ENCODE data around the gene ETV4. TPM values are rescaled to one million over a fixed set of nuclear protein-coding genes. Genes with fewer than 3 reads are reported as not detected.

ETV4 gene
- total and polyA plus RNA-seq, 2 of the 13 experiments (the other 11 are each of a cell fraction or from before 2014, with no cell fraction given), result 128 to 330 TPM

- TF ChIP-seq, protein P1, sequence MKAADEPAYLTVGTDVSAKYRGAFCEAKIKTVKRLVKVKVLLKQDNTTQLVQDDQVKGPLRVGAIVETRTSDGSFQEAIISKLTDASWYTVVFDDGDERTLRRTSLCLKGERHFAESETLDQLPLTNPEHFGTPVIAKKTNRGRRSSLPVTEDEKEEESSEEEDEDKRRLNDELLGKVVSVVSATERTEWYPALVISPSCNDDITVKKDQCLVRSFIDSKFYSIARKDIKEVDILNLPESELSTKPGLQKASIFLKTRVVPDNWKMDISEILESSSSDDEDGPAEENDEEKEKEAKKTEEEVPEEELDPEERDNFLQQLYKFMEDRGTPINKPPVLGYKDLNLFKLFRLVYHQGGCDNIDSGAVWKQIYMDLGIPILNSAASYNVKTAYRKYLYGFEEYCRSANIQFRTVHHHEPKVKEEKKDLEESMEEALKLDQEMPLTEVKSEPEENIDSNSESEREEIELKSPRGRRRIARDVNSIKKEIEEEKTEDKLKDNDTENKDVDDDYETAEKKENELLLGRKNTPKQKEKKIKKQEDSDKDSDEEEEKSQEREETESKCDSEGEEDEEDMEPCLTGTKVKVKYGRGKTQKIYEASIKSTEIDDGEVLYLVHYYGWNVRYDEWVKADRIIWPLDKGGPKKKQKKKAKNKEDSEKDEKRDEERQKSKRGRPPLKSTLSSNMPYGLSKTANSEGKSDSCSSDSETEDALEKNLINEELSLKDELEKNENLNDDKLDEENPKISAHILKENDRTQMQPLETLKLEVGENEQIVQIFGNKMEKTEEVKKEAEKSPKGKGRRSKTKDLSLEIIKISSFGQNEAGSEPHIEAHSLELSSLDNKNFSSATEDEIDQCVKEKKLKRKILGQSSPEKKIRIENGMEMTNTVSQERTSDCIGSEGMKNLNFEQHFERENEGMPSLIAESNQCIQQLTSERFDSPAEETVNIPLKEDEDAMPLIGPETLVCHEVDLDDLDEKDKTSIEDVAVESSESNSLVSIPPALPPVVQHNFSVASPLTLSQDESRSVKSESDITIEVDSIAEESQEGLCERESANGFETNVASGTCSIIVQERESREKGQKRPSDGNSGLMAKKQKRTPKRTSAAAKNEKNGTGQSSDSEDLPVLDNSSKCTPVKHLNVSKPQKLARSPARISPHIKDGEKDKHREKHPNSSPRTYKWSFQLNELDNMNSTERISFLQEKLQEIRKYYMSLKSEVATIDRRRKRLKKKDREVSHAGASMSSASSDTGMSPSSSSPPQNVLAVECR (CRISPR knock-in tag; IDR thresholded peaks at IDR 0.05; ENCODE audit: borderline replicate concordance), result peak; percentile 30; the same call in 1 of the 2 replicates
- TF ChIP-seq SIN3B (IDR thresholded peaks at IDR 0.05; ENCODE audit: low read length) (no peak), SRF (IDR thresholded peaks at IDR 0.05; ENCODE audit: low read depth, low read length) (no peak), ZBTB26 (CRISPR knock-in tag; IDR thresholded peaks at IDR 0.05; ENCODE audit: borderline replicate concordance) (no peak), NAIF1 (CRISPR knock-in tag; IDR thresholded peaks at IDR 0.05; ENCODE audit: borderline replicate concordance) (no peak), ZMAT3 (CRISPR knock-in tag; conservative IDR thresholded peaks at IDR 0.05) (no peak), ZNF143 (CRISPR knock-in tag; IDR thresholded peaks at IDR 0.05) (no peak; the same call in none of the 2 replicates), ELF4 (CRISPR knock-in tag; IDR thresholded peaks at IDR 0.05; ENCODE audit: borderline replicate concordance) (no peak), ZNF674 (CRISPR knock-in tag; IDR thresholded peaks at IDR 0.05; ENCODE audit: low read depth) (no peak), ELF3 (CRISPR knock-in tag; IDR thresholded peaks at IDR 0.05) (peak; percentile 87), ZNF530 (CRISPR knock-in tag; IDR thresholded peaks at IDR 0.05; ENCODE audit: low read depth) (no peak), ZNF431 (CRISPR knock-in tag; IDR thresholded peaks at IDR 0.05; ENCODE audit: borderline replicate concordance, low read depth) (no peak), ZNF703 (CRISPR knock-in tag; IDR thresholded peaks at IDR 0.05; ENCODE audit: borderline replicate concordance) (no peak; the same call in 1 of the 2 replicates), RXRB (CRISPR knock-in tag; IDR thresholded peaks at IDR 0.05; ENCODE audit: borderline replicate concordance) (peak; percentile 29), ZNF616 (CRISPR knock-in tag; IDR thresholded peaks at IDR 0.05; ENCODE audit: low read depth) (no peak), RARA (CRISPR knock-in tag; IDR thresholded peaks at IDR 0.05) (peak; percentile 66)
- TF ChIP-seq, protein P2, sequence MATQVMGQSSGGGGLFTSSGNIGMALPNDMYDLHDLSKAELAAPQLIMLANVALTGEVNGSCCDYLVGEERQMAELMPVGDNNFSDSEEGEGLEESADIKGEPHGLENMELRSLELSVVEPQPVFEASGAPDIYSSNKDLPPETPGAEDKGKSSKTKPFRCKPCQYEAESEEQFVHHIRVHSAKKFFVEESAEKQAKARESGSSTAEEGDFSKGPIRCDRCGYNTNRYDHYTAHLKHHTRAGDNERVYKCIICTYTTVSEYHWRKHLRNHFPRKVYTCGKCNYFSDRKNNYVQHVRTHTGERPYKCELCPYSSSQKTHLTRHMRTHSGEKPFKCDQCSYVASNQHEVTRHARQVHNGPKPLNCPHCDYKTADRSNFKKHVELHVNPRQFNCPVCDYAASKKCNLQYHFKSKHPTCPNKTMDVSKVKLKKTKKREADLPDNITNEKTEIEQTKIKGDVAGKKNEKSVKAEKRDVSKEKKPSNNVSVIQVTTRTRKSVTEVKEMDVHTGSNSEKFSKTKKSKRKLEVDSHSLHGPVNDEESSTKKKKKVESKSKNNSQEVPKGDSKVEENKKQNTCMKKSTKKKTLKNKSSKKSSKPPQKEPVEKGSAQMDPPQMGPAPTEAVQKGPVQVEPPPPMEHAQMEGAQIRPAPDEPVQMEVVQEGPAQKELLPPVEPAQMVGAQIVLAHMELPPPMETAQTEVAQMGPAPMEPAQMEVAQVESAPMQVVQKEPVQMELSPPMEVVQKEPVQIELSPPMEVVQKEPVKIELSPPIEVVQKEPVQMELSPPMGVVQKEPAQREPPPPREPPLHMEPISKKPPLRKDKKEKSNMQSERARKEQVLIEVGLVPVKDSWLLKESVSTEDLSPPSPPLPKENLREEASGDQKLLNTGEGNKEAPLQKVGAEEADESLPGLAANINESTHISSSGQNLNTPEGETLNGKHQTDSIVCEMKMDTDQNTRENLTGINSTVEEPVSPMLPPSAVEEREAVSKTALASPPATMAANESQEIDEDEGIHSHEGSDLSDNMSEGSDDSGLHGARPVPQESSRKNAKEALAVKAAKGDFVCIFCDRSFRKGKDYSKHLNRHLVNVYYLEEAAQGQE (IDR thresholded peaks at IDR 0.05; ENCODE audit: borderline replicate concordance in 1 of 2, low read depth in 1 of 2, low read length in 2 of 2), result peak in 1 of 2 experiments; percentile 26; a peak in 1 of 4 replicates
- TF ChIP-seq, protein P3, sequence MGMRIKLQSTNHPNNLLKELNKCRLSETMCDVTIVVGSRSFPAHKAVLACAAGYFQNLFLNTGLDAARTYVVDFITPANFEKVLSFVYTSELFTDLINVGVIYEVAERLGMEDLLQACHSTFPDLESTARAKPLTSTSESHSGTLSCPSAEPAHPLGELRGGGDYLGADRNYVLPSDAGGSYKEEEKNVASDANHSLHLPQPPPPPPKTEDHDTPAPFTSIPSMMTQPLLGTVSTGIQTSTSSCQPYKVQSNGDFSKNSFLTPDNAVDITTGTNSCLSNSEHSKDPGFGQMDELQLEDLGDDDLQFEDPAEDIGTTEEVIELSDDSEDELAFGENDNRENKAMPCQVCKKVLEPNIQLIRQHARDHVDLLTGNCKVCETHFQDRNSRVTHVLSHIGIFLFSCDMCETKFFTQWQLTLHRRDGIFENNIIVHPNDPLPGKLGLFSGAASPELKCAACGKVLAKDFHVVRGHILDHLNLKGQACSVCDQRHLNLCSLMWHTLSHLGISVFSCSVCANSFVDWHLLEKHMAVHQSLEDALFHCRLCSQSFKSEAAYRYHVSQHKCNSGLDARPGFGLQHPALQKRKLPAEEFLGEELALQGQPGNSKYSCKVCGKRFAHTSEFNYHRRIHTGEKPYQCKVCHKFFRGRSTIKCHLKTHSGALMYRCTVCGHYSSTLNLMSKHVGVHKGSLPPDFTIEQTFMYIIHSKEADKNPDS (CRISPR knock-in tag; IDR thresholded peaks at IDR 0.05), result no peak
These were observed 13.1 kb upstream of the ETV4 start (continued) for GRCh38 chr17:43559161-43559816.
